HepG2 (cell line): ENCODE measurements around the gene POLR1C. TPM values are rescaled to one million over a fixed set of nuclear protein-coding genes. Genes with fewer than 3 reads are reported as not detected.
A peak's percentile ranks its signal among the peaks of the same experiment; 100 is the strongest.

Experiments
- ATAC-seq: fragments of 200-7000 bp; cut with Tn5 transposase; 3 replicates; pipeline ENCODE4 v1.9.1; 2020; ENCODE audit warnings: mild to moderate bottlenecking, moderate library complexity
- BruUV-seq: library from RNA; stranded (reverse); fragments of 400-500 nt; replicated peaks from 2 replicates; lab custom pipeline; 2021; lab: Mats Ljungman, UMichigan
- CTCF ChIA-PET: fragments of 300-600 bp; formaldehyde crosslinking; extraction: SDS; loops from one replicate; lab custom pipeline; 2021; ENCODE audit warnings: low total read pairs, inconsistent platforms, low intra/inter-chr PET ratio; lab: Yijun Ruan, JAX
- POLR2A ChIA-PET: fragments of 350-600 bp; sonication (Branson Sonifier 250); formaldehyde crosslinking; loops from one replicate; lab custom pipeline; 2020; ENCODE audit warnings: antibody characterized with exemption, inconsistent platforms; lab: Yijun Ruan, JAX
- DNase-seq: peaks from one replicate; pipeline ENCODE4 v3.0.0-alpha.2; 2015; ENCODE audit warnings: low spot score
- FAIRE-seq: peaks from 3 replicates; lab custom pipeline; 2011; peaks lifted over from hg19 to GRCh38; lab: Jason Lieb, UNC
- H2AFZ ChIP-seq: one replicate; pipeline ENCODE4 v1.6.1; 2011; ENCODE audit warnings: low read length, inconsistent platforms
- H3K27ac ChIP-seq: fragments of 300-600 bp; 3 replicates; pipeline ENCODE4 v1.8.0; 2011; ENCODE audit warnings: mixed run types, mild to moderate bottlenecking, mixed read lengths, low read length, inconsistent platforms; ENCODE audit not compliant: insufficient read depth; ENCODE audit errors: extremely low read length
- H3K27me3 ChIP-seq, 2 experiments: fragments of 200-600 bp in 1 of 2; 2 replicates in 1 of 2; 3 replicates in 1 of 2; pipeline versions ENCODE4 v1.6.0 to v1.8.0; 2011; ENCODE audit warnings: low read length in 2 of 2, mild to moderate bottlenecking in 2 of 2, moderate library complexity in 2 of 2, inconsistent platforms in 1 of 2; ENCODE audit not compliant: insufficient read depth in 2 of 2, control insufficient read depth in 1 of 2
- H3K36me3 ChIP-seq, 2 experiments: fragments of 200-600 bp in 1 of 2; replicated peaks in 1 of 2; 2 replicates in 1 of 2; 3 replicates in 1 of 2; pipeline versions ENCODE4 v1.5.1 to v1.8.0; 2011; ENCODE audit warnings: low read length in 2 of 2, inconsistent platforms in 1 of 2; ENCODE audit not compliant: insufficient read depth in 2 of 2, control insufficient read depth in 1 of 2
- H3K4me1 ChIP-seq: 2 replicates; pipeline ENCODE4 v1.5.1; 2012; ENCODE audit warnings: low read length, inconsistent platforms; ENCODE audit not compliant: insufficient read depth
- H3K4me2 ChIP-seq: 2 replicates; pipeline ENCODE4 v1.6.0; 2011; ENCODE audit warnings: low read depth, low read length, inconsistent platforms
- H3K4me3 ChIP-seq, 3 experiments: fragments of 200-600 bp in 1 of 3; sonication (generic), shearing (Covaris generic) in 1 of 3; replicated peaks in 1 of 3; 2 replicates each; pipeline ENCODE4 v1.5.1; 2011 to 2016; ENCODE audit warnings: low read length in 3 of 3, inconsistent platforms in 2 of 3, low read depth in 2 of 3, mild to moderate bottlenecking in 2 of 3, control low read depth in 1 of 3, mixed read lengths in 1 of 3; ENCODE audit not compliant: insufficient read depth in 1 of 3
- H3K79me2 ChIP-seq: one replicate; pipeline ENCODE4 v1.6.1; 2011; ENCODE audit warnings: low read length, inconsistent platforms; ENCODE audit not compliant: insufficient read depth
- H3K9ac ChIP-seq: 2 replicates; pipeline ENCODE4 v1.6.0; 2011; ENCODE audit warnings: mild to moderate bottlenecking, low read depth, low read length, inconsistent platforms; ENCODE audit not compliant: insufficient read depth
- H3K9me3 ChIP-seq: 2 replicates; pipeline ENCODE4 v1.5.1; 2012; ENCODE audit warnings: mild to moderate bottlenecking, low read length
- H4K20me1 ChIP-seq: 2 replicates; pipeline ENCODE4 v1.6.0; 2011; ENCODE audit warnings: inconsistent platforms, mild to moderate bottlenecking, low read length, moderate library complexity; ENCODE audit not compliant: insufficient read depth
- AGO2 ChIP-seq: fragments of 200-400 bp; formaldehyde crosslinking; optimal IDR thresholded peaks from 2 replicates; pipeline ENCODE3; 2017; ENCODE audit warnings: mild to moderate bottlenecking, low read depth, low read length, moderate library complexity
- ETV5 ChIP-seq: IDR thresholded peaks from 2 replicates; pipeline ENCODE4 v1.6.1; 2018; ENCODE audit warnings: missing biosample characterization, missing genetic modification reagents, inconsistent platforms, borderline replicate concordance
- HNF4A ChIP-seq: sonication (generic); formaldehyde crosslinking; IDR thresholded peaks from 2 replicates; pipeline ENCODE4 v1.4.0; 2020; ENCODE audit warnings: missing genetic modification reagents
- HNRNPLL ChIP-seq: fragments of 200-400 bp; formaldehyde crosslinking; IDR thresholded peaks from 2 replicates; pipeline ENCODE4 v1.6.1; 2017; ENCODE audit warnings: mild to moderate bottlenecking, low read depth, low read length; ENCODE audit not compliant: poor library complexity, severe bottlenecking
- ZNF703 ChIP-seq: sonication (generic); formaldehyde crosslinking; IDR thresholded peaks from 2 replicates; pipeline ENCODE4 v1.5.1; 2020; ENCODE audit warnings: missing genetic modification reagents, mild to moderate bottlenecking, moderate library complexity, borderline replicate concordance
- WGBS: methylation state at CpG from one replicate; pipeline ENCODE4 v1.1.6; 2017; ENCODE audit warnings: low lambda C conversion rate; 5-methylcytosine and 5-hydroxymethylcytosine counted together
- in situ Hi-C: cut with HindIII; loops from 2 replicates; pipeline ENCODE4 v1.10.0; 2017; ENCODE audit warnings: low pct_unique_long_range_greater_than_20kb; ENCODE audit not compliant: extremely low pct_ligation_motif_present
- intact Hi-C: fragments of 100-400 bp; cut with micrococcal nuclease; formaldehyde crosslinking; loops from one replicate; pipeline ENCODE4 v1.10.0; 2022; ENCODE audit not compliant: unreplicated experiment
- polyA plus RNA-seq, 8 experiments: library from polyadenylated mRNA; depleted of rRNA in 3 of 8; stranded (reverse) in 7 of 8; unstranded in 1 of 8; fragments of >200 nt; fragmentation: Illumina TruSeq in 4 of 8; extraction: Trizol in 4 of 8; gene quantifications; 2 replicates each; pipeline versions ENCODE4 v1.2.1 to v1.2.3, GENCODE V29; 2011 to 2016; ENCODE audit warnings: low read depth in 4 of 8, missing spikeins in 1 of 8, mixed read lengths in 1 of 8; ENCODE audit not compliant: insufficient read depth in 1 of 8
- total RNA-seq, 5 experiments: library from RNA; depleted of rRNA; stranded (reverse); fragments of >200 nt; fragmentation: Illumina TruSeq; extraction: Trizol; gene quantifications; 2 replicates each; pipeline ENCODE4 v1.2.3, GENCODE V29; 2016; ENCODE audit warnings: low read depth in 1 of 5
- TF ChIP-seq, protein P1 (sequence below): sonication (generic); formaldehyde crosslinking; IDR thresholded peaks from 2 replicates; pipeline ENCODE4 v1.4.0; 2020; ENCODE audit warnings: low read depth, mild to moderate bottlenecking, missing genetic modification reagents
- TF ChIP-seq, protein P2 (sequence below): sonication (generic); formaldehyde crosslinking; IDR thresholded peaks from 2 replicates; pipeline ENCODE4 v1.5.0; 2020; ENCODE audit warnings: mild to moderate bottlenecking, missing genetic modification reagents, moderate library complexity
- TF ChIP-seq, protein P3 (sequence below): sonication (generic); formaldehyde crosslinking; IDR thresholded peaks from 2 replicates; pipeline ENCODE4 v1.9.0; 2022; ENCODE audit warnings: low read depth, missing genetic modification reagents

Gene POLR1C
- total and polyA plus RNA-seq, 2 of the 13 experiments (the other 11 are each of a cell fraction or from before 2014, with no cell fraction given): 62.6 to 72.2 TPM

DNA sequence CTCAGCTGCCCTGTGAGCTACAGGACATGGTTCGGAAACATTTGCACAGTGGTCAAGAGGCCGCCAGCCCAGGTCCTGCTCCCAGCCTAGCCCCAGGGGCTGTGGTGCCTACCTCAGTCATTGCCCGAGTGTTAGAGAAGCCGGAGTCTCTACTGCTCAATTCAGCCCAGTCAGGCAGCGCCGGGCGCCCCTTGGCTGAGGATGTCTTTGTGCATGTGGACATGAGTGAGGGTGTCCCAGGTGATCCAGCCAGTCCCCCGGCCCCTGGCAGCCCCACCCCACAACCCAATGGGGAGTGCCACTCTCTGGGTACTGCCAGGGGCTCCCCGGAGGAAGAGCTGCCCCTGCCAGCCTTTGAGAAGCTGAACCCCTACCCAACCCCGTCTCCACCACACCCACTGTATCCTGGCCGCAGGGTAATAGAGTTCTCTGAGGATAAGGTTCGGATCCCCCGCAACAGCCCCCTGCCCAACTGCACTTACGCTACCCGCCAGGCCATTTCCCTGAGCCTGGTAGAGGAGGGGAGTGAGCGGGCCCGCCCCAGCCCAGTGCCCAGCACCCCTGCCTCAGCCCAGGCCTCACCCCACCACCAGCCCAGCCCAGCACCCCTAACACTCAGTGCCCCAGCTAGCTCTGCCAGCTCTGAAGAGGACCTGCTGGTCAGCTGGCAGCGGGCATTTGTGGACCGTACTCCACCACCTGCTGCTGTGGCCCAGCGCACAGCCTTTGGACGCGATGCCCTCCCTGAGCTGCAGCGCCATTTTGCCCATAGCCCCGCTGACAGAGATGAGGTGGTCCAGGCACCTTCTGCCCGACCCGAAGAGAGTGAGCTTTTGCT lies 11.9 kb upstream of the POLR1C start:
- no peak for ATAC-seq
- Histone ChIP-seq H3K9me3 (no peaks in the 10 kb centered on the region), H3K79me2 (no peaks in the 10 kb centered on the region), H3K9ac (no peak overlapping the region), H3K36me3 (peaks cover 32 to 43% of the 10 kb centered on the region in 2 experiments), H3K27ac (no peak overlapping the region), H2AFZ (no peak overlapping the region), H4K20me1 (no peaks in the 10 kb centered on the region), H3K4me3 (no peak overlapping the region), H3K27me3 (peaks cover 3 to 7% of the 10 kb centered on the region in 2 experiments; a peak in 4 of 5 replicates), H3K4me1 (peaks cover 43% of the 10 kb centered on the region), H3K4me2 (no peak overlapping the region)
- ChIA-PET CTCF (interaction anchor here (1.1 to 3.0 kb wide), 2 partner anchors 9 to 50 kb away, joined by 3 to 39 read pairs; partner anchors contain the start of gene DLK2), POLR2A (interaction anchor here (0.5 to 2.7 kb wide), 6 partner anchors 9 to 136 kb away, joined by 3 to 18 read pairs (median 8); partner anchors contain the start of genes GTPBP2 and ZNF318)
- no peak for DNase-seq
- WGBS: 92% methylated on average over 19 of the region's 26 CpGs
- FAIRE-seq: no peak
- intact Hi-C loops (loop anchor here (5.0 kb wide), 2 partner anchors 118 to 243 kb away; no protein-coding TSS in a partner anchor), in situ Hi-C loops (no loop called here)
- no TSS peak for BruUV-seq
- peak; percentile 71 for TF ChIP-seq AGO2
- TF ChIP-seq, protein P1, sequence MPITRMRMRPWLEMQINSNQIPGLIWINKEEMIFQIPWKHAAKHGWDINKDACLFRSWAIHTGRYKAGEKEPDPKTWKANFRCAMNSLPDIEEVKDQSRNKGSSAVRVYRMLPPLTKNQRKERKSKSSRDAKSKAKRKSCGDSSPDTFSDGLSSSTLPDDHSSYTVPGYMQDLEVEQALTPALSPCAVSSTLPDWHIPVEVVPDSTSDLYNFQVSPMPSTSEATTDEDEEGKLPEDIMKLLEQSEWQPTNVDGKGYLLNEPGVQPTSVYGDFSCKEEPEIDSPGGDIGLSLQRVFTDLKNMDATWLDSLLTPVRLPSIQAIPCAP (CRISPR knock-in tag): no peak

DNA sequence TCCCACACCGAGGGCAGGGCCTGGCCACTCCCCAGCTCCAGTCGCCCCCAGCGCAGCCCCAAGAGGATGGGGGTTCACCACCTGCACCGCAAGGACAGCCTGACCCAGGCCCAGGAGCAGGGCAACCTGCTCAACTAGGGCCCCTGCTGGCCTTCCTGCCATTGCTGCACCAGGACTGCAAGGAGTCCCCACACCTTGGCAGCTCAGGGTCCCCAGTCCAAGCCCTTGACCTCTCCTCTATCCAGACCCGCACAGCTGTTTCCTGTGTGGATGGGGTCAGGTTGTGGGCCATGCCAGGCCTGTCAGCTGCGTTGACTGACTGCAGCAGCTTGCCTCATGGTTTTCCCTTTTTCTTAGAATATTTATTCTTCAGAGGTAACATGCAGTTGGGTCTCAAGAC lies 11.2 kb upstream of the POLR1C start:
- H3K4me1 ChIP-seq: peaks cover 45% of the 10 kb centered on the region
- no peak for FAIRE-seq
- H3K27ac ChIP-seq: no peak overlapping the region
- no TSS peak for BruUV-seq
- peaks cover 3 to 7% of the 10 kb centered on the region in 2 experiments; a peak in 4 of 5 replicates for H3K27me3 ChIP-seq
- in situ Hi-C loops (no loop called here), intact Hi-C loops (loop anchor here (1.0 to 5.0 kb wide), 3 partner anchors 51 to 243 kb away; no protein-coding TSS in a partner anchor)
- no peak overlapping the region for H3K9ac ChIP-seq
- H3K4me2 ChIP-seq: no peak overlapping the region
- H3K9me3 ChIP-seq: no peaks in the 10 kb centered on the region
- no peak overlapping the region for H3K4me3 ChIP-seq
- WGBS: 76% methylated on average over 6 of the region's 6 CpGs
- POLR2A ChIA-PET: interaction anchor here (1.3 to 2.7 kb wide), 8 partner anchors 10 to 136 kb away, joined by 3 to 18 read pairs (median 8); partner anchors contain the start of genes DLK2, GTPBP2, POLR1C and YIPF3
- no peaks in the 10 kb centered on the region for H3K79me2 ChIP-seq
- no peaks in the 10 kb centered on the region; the same call in 1 of the 2 replicates for H4K20me1 ChIP-seq
- ATAC-seq: no peak
- no peak for DNase-seq
- CTCF ChIA-PET: interaction anchor here (0.9 to 3.0 kb wide), 3 partner anchors 9 to 51 kb away, joined by 3 to 39 read pairs (median 3); partner anchors contain the start of gene DLK2
- no peak overlapping the region for H2AFZ ChIP-seq
- H3K36me3 ChIP-seq: peaks cover 27 to 37% of the 10 kb centered on the region in 2 experiments; a peak in 4 of 5 replicates
- TF ChIP-seq HNRNPLL: peak; percentile 23
- no peak for TF ChIP-seq ZNF703 (CRISPR knock-in tag)
- TF ChIP-seq, protein P2, sequence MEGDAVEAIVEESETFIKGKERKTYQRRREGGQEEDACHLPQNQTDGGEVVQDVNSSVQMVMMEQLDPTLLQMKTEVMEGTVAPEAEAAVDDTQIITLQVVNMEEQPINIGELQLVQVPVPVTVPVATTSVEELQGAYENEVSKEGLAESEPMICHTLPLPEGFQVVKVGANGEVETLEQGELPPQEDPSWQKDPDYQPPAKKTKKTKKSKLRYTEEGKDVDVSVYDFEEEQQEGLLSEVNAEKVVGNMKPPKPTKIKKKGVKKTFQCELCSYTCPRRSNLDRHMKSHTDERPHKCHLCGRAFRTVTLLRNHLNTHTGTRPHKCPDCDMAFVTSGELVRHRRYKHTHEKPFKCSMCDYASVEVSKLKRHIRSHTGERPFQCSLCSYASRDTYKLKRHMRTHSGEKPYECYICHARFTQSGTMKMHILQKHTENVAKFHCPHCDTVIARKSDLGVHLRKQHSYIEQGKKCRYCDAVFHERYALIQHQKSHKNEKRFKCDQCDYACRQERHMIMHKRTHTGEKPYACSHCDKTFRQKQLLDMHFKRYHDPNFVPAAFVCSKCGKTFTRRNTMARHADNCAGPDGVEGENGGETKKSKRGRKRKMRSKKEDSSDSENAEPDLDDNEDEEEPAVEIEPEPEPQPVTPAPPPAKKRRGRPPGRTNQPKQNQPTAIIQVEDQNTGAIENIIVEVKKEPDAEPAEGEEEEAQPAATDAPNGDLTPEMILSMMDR (CRISPR knock-in tag): peak; percentile 68
- TF ChIP-seq, protein P3, sequence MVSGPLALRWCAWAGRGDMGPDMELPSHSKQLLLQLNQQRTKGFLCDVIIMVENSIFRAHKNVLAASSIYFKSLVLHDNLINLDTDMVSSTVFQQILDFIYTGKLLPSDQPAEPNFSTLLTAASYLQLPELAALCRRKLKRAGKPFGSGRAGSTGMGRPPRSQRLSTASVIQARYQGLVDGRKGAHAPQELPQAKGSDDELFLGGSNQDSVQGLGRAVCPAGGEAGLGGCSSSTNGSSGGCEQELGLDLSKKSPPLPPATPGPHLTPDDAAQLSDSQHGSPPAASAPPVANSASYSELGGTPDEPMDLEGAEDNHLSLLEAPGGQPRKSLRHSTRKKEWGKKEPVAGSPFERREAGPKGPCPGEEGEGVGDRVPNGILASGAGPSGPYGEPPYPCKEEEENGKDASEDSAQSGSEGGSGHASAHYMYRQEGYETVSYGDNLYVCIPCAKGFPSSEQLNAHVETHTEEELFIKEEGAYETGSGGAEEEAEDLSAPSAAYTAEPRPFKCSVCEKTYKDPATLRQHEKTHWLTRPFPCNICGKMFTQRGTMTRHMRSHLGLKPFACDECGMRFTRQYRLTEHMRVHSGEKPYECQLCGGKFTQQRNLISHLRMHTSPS: peak; percentile 60; the same call in 1 of the 2 replicates
- no peak for TF ChIP-seq ETV5 (CRISPR knock-in tag)
- TF ChIP-seq HNF4A (CRISPR knock-in tag): 0 out of 2 replicates have a peak, but pooled peaks have one; percentile 16
